Tongue (tissue), 2 donors: Measurements from ENCODE around the gene HSD11B1. TPM values are rescaled to one million over a fixed set of nuclear protein-coding genes. Genes with fewer than 3 reads are reported as not detected.
"Not testable (repeated sequence)": the region's sequence is repeated elsewhere in the genome, so short reads cannot be mapped to it uniquely, and the experiment has no call there.

Experiments used
- DNase-seq: peaks from one replicate; pipeline ENCODE4 v3.0.0-alpha.2; 2015
- total RNA-seq: library from RNA; depleted of rRNA; stranded (reverse); fragments of >200 nt; gene quantifications from one replicate; pipeline ENCODE4 v1.2.3, GENCODE V29; 2014

Gene HSD11B1
- total RNA-seq, 1 donor from 2014 or later, result 1.1 TPM

DNA sequence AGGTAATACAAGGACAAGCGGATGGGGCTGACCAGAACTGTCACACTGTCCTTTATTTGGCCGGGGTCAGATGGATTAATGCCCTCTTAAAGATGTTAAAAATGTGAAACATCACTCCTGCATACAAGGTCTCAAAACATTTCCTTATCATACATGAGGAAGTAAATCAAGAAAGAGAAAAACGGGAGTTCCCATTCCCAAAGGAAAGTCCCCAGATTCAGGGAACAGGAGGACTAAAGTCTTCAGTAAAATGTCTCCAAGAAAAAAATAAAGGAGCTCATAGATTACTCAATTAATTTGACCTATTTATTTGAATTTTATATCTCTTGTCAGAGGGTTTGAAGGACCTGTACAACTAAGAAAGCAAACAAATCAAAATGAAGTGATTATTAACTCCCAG, 13.4 kb upstream of the HSD11B1 start:
- DNase-seq, result no peak

GRCh38 chr1:209692296-209692695, 12.3 kb upstream of the HSD11B1 start:
- no peak for DNase-seq

DNA sequence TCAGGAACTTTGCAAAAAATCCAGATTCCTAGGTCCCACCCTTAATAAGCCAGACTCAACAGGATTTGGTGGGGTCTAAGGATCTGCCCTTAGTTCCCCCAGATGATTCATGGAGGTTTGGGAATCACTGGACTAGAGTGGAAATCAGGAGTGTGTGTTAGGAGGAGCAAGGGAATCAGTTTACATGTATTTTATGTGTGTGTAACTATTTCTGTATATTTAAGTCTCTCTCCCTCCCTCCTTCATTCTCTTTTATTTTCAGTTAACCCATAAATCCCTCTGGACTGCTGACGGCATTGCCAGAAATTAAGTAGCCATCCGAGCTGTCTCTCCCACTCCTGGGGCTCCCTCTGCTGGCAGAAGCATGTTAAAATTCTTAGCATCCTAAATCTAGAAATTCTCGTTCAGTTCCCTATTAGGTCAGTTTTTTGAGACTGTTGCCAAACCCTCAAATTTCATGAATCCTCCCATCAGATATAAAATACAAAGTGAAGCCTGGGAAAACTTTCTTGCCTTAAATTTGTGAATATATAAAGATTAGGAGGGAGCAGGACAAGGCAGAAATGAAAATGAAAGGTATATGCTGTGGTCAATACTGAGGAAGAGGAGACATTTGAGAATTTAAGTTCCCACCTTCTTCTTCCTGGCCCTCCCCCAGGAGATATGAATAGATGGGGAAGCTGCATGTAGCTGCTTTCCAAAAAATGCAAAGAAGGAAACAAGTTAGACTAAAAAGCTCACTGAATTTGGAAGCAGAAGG, 11.7 kb upstream of the HSD11B1 start:
- peak; percentile 92 for DNase-seq

DNA sequence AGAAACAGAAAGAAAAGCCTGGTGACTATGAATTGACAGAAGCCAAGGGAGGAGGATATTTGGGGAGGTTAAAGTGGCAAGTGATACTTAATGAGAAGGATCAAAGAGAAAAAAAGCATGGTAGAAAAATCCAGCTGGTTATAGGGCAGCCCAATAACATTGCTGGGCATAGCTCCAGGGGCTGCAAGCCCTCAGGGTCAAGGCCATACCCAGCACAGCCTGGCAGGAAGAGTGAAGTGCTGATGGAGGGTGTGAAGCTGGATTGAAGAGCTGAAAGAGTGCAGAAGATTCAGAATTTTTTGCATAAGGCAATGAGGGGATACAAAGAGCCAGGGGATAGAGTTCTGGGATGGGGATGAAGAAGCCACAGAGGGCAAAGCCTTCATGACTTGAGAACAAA, 8.0 kb upstream of the HSD11B1 start:
- no peak for DNase-seq

DNA sequence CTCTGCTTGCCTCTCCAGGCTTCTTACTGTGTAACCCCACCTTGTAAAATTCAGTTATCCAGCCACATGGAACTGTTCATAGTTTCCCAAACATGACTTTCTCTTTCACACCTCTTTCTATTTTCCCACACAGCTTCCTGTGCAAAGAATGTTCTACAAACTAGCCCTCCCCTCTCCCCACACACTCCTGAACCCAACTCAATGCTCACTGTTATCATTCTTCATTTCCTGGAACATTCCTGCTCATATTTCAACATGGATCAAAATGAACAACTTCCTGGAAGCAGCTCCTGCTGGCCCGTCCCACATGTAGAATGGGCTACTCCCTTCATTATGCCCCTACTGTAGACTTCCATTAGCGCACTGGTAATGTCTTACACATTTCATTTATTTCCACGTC, 7.5 kb upstream of the HSD11B1 start:
- no peak for DNase-seq

DNA sequence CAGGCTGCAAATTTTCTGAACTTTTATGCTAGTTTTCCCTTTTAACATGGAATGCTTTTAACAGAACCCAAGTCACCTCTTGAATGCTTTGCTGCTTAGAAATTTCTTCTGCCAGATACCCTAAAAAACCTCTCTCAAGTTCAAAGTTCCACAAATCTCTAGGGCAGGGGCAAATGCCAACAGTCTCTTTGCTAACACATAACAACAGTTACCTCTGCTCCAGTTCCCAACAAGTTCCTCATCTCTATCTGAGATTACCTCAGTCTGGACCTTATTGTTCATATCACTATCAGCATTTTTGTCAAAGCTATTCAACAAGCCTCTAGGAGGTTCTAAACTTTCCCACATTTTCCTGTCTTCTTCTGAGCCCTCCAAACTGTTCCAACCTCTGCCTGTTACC, 4.0 kb upstream of the HSD11B1 start:
- not testable (repeated sequence) for DNase-seq

- no peak for DNase-seq
These were observed 1.8 kb upstream of the HSD11B1 start for GRCh38 chr1:209702832-209703231.

DNA sequence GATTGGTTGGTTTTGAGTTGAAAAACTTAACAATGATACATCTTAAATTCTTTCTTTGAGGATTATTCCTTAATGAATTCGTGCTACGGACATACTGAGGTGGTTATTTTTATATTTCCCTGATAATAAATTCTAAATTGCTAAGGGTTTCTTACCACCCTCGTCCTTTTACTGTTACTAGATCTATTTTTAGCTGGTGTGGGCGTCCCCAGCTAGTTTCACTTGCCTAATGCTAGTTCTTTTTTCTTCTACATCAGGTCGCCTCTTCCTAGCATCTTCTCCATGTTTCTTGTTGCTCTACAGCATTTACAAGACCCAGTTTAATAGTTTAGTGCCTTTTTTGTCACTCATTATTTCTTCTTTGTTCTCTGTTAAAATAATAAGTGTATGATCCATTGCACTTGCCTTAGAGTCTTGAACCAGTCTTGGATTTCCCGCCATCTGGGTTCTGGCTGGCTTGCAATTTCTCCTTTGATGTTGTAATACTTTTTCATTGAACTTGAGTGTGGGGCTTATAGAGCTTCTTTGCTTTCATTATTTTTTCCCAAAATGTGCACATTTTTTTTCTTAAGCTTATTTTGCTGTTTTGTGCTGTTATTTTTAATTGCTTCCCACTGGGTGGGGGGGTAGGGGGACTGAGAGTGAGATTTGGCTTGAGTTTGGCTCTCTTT, 677 bp upstream of the HSD11B1 start:
- DNase-seq, result no peak

- DNase-seq, result peak; percentile 38
These were observed 470 bp downstream of the HSD11B1 start for GRCh38 chr1:209705033-209705598.

DNA sequence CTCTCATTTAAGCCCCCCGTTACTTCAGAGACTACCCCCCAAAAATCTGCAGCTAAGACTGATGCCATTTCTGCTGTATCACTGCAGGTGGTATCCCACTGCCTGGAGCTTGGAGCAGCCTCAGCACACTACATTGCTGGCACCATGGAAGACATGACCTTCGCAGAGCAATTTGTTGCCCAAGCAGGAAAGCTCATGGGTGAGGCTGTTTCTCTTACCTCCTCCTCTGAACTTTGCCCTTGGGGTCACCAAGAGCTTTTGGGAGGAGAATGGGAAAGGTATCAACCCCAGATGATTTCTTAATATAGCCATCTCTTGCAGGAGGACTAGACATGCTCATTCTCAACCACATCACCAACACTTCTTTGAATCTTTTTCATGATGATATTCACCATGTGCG, 2.0 kb downstream of the HSD11B1 start:
- no peak for DNase-seq

- DNase-seq, result no peak
These were observed 2.7 kb downstream of the HSD11B1 start for GRCh38 chr1:209707308-209707707.

- no peak for DNase-seq
These were observed 3.7 kb downstream of the HSD11B1 start for GRCh38 chr1:209708297-209708696.

DNA sequence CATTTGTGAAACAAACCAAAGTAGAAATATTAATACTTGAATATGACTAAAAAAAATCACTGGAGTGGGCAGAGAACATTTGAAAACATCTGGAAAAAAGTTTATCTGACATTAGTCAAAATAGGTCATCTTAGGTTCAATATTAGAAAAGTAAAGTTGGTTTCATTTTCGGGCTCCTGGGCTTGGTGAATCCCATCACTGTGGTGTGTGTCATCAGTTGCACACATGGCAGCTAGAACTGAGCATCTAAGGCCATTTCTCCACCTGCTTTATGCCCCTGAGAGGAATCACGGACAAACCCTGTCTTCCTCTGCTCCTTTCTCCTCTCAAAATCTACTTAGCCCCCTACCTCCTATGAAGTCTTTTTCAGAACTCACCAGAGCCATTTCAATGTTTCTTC, 5.4 kb downstream of the HSD11B1 start:
- no peak for DNase-seq

DNA sequence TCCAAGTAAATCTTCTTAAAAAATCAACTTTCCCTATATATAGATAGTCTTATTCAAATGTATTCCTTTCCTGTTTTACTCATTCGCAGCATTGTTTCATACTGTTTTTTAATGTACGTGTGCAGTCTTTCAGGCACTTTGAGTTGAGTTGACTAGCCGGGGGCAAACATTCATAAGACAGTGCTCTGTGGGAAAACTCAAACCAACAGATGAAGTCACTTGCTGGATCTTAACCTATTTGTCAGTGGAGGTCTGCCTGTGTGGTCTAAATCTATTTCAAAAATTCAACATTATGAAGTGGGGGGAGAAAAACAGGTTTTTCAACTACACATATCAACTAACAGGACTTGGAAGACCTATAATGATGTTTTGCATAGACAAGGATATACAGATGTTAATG, 6.2 kb downstream of the HSD11B1 start:
- DNase-seq, result peak; percentile 34

DNA sequence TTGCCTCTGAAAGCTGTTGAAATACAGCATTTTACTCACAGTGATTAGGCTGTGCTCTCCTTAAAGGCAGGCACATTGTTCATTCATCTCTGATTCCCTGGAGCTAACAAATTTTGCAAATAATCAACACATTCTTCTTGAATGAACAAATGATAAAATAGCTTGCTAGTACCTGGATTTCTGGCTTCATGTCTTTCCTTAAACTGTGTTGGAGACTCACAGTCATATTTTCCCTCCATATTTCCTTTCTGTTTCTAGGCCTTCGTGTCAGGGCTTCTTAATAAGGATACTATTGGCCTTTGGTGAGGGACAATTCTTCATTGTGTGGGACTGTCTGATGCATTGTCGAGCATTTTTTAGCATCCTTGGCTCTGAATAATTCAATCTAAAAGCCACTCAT, 9.7 kb downstream of the HSD11B1 start:
- no peak for DNase-seq

GRCh38 chr1:209715314-209715713, 10.7 kb downstream of the HSD11B1 start:
- no peak for DNase-seq

DNA sequence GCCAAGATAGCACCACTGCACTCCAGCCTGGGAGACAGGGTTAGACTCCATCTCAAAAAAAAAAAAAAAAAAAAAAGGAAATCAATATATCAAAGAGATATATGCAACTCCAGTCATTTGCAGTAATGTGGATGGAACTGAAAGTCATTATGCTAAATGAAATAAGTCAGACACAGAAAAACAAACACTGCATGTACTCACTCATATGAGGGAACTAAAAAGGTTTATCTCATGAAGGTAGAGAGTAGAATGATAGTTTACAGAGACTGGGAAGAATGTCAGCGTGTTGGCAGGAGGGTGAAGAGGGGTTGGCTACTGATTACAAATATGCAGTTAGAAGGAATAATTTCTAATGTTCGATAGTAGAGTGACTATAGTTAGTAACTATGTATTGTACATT, 13.2 kb downstream of the HSD11B1 start:
- no peak for DNase-seq

GRCh38 chr1:209720326-209720725, 15.7 kb downstream of the HSD11B1 start:
- DNase-seq, result no peak

DNA sequence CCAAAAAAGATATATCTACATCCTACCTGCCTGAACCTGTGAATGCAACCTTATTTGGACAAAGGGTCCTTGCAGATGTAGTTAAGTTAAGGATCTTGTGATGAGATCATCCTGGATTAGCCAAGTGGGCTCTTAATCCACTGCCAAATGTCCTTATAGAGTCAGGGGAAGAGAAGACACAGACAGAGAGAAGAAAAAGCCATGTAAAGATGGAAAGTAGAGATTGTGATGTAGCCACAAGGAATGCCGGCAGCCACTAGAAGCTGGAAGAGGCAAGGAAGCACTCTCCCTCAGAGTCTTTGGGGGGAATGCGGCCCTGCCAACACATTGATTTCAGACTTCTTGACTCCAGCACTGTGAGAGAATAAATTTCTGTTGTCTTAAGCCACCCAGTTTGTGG, 16.2 kb downstream of the HSD11B1 start:
- no peak for DNase-seq

- no peak for DNase-seq
These were observed 16.7 kb downstream of the HSD11B1 start for GRCh38 chr1:209721323-209721722.

- DNase-seq, result no peak
These were observed 18.6 kb downstream of the HSD11B1 start for GRCh38 chr1:209723265-209723664.

DNA sequence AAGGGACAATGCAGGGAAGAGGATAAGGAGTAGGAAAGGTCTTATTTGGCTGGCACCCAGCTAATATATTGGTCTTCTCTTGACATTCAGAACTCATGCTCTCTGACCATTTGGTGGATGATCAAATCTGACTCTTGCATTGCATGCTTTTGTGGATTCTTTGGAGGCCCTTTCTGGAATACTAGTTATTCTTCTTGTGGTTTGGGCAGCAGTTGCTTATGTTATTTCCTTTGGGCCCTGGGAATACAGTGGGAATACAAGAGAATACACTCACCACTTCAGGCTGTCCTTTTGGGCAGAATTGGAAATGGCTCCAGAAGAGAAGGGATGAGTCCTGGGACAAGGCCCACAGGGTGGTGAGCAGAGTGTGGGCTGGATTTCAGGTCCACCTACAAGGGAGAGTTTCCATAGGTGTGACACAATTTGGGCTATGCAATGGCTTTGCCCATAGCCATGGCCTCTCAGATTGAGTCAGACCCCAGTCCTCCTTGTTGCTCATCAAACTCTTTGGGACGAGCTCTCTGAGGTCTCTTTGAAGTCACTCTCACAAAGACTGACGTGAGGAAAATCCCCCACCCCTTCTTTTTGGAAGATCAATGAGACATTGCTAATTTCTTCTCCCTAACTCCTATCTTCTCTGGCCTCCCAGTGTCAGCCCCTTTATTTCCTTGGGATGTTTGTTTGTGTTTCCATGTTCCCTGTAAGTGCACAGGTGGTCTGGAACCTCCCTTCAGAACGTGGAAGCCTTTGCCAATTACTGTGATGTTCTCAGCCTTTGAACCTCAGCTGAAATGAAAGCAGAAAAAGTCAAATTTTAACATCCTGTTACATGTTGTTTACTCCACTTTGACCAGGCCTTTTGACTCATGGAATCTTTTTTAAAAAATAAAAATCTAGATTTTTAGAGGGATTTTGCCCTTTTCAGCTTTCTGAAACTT, 19.4 kb downstream of the HSD11B1 start:
- DNase-seq, result no peak

GRCh38 chr1:209727286-209727685, 22.6 kb downstream of the HSD11B1 start:
- DNase-seq, result no peak
